ACC112 (cell line): ENCODE measurements around the gene PINK1.
A peak's percentile ranks its signal among the peaks of the same experiment; 100 is the strongest.

Experiments
- H2AFZ ChIP-seq: fragments of 200-600 bp; sonication (generic); one replicate; pipeline ENCODE4 v1.6.0; 2017; ENCODE audit warnings: antibody characterized with exemption, low read length; ENCODE audit not compliant: unreplicated experiment
- H3K27ac ChIP-seq: fragments of 200-600 bp; sonication (generic); 2 replicates; pipeline ENCODE4 v1.5.1; 2014; ENCODE audit warnings: low read depth, mild to moderate bottlenecking, antibody characterized with exemption, low read length, moderate library complexity
- H3K27me3 ChIP-seq: fragments of 200-600 bp; sonication (generic); 2 replicates; pipeline ENCODE4 v1.6.1; 2014; ENCODE audit warnings: mild to moderate bottlenecking, antibody characterized with exemption, low read length, moderate library complexity, mixed read lengths; ENCODE audit not compliant: insufficient read depth
- H3K36me3 ChIP-seq: fragments of 200-600 bp; sonication (generic); 2 replicates; pipeline ENCODE4 v1.6.1; 2016; ENCODE audit warnings: mild to moderate bottlenecking, antibody characterized with exemption, low read length, moderate library complexity, mixed read lengths; ENCODE audit not compliant: insufficient read depth
- H3K4me1 ChIP-seq: fragments of 200-600 bp; sonication (generic); one replicate; pipeline ENCODE4 v1.6.1; 2016; ENCODE audit warnings: low read length, mixed read lengths; ENCODE audit not compliant: insufficient read depth, unreplicated experiment, control insufficient read depth
- H3K4me3 ChIP-seq: fragments of 200-600 bp; sonication (generic); 2 replicates; pipeline ENCODE4 v1.5.1; 2014; ENCODE audit warnings: mild to moderate bottlenecking, low read depth, low read length
- H3K79me2 ChIP-seq: fragments of 200-600 bp; sonication (generic); one replicate; pipeline ENCODE4 v1.6.0; 2016; ENCODE audit warnings: low read length; ENCODE audit not compliant: control insufficient read depth, unreplicated experiment, insufficient read depth

PINK1 gene

GRCh38 chr1:20693623-20694022, 60.4 kb downstream of the PINK1 start:
- no peak overlapping the region for H3K4me3 ChIP-seq
- no peaks in the 10 kb centered on the region for H3K36me3 ChIP-seq
- H3K4me1 ChIP-seq = peaks cover 12% of the 10 kb centered on the region
- no peaks in the 10 kb centered on the region for H3K27me3 ChIP-seq
- H3K27ac ChIP-seq = no peak overlapping the region
- H3K79me2 ChIP-seq = no peaks in the 10 kb centered on the region
- H2AFZ ChIP-seq = no peak overlapping the region

- H3K27ac ChIP-seq = no peak overlapping the region
- peak overlapping the region; percentile 11 for H2AFZ ChIP-seq
- no peak overlapping the region for H3K4me3 ChIP-seq
- H3K27me3 ChIP-seq = no peaks in the 10 kb centered on the region
- H3K36me3 ChIP-seq = no peaks in the 10 kb centered on the region
- H3K4me1 ChIP-seq = peaks cover 14% of the 10 kb centered on the region
- no peaks in the 10 kb centered on the region for H3K79me2 ChIP-seq
Measured at GRCh38 chr1:20695515-20695914, 62.3 kb downstream of the PINK1 start.

- H2AFZ ChIP-seq = peak overlapping the region; percentile 56
- H3K27ac ChIP-seq = peak overlapping the region; percentile 69
Measured at GRCh38 chr1:20696397-20697333, 63.4 kb downstream of the PINK1 start.

GRCh38 chr1:20697563-20697962, 64.3 kb downstream of the PINK1 start:
- no peak overlapping the region for H2AFZ ChIP-seq

More at GRCh38 chr1:20696397-20697333, 63.4 kb downstream of the PINK1 start:
- Histone ChIP-seq H3K36me3 (no peaks in the 10 kb centered on the region), H3K27me3 (no peaks in the 10 kb centered on the region), H3K4me3 (peak overlapping the region; percentile 74), H3K4me1 (peaks cover 14% of the 10 kb centered on the region), H3K79me2 (no peaks in the 10 kb centered on the region)

GRCh38 chr1:20698195-20698910, 65.1 kb downstream of the PINK1 start:
- no peak overlapping the region; the same call in 1 of the 2 replicates for H3K27ac ChIP-seq
- H3K79me2 ChIP-seq = no peaks in the 10 kb centered on the region
- no peaks in the 10 kb centered on the region for H3K27me3 ChIP-seq
- peaks cover 14% of the 10 kb centered on the region for H3K4me1 ChIP-seq
- H3K36me3 ChIP-seq = no peaks in the 10 kb centered on the region
- H3K4me3 ChIP-seq = peak overlapping the region; percentile 19; the same call in 1 of the 2 replicates
- H2AFZ ChIP-seq = no peak overlapping the region

More at GRCh38 chr1:20697563-20697962, 64.3 kb downstream of the PINK1 start:
- Histone ChIP-seq H3K79me2 (no peaks in the 10 kb centered on the region), H3K27ac (no peak overlapping the region), H3K36me3 (no peaks in the 10 kb centered on the region), H3K4me3 (peak overlapping the region; percentile 74), H3K4me1 (peaks cover 14% of the 10 kb centered on the region), H3K27me3 (no peaks in the 10 kb centered on the region)

GRCh38 chr1:20699558-20699957, 66.3 kb downstream of the PINK1 start:
- Histone ChIP-seq H3K4me1 (peaks cover 14% of the 10 kb centered on the region), H3K36me3 (no peaks in the 10 kb centered on the region), H2AFZ (no peak overlapping the region), H3K27ac (no peak overlapping the region), H3K79me2 (no peaks in the 10 kb centered on the region), H3K27me3 (no peaks in the 10 kb centered on the region), H3K4me3 (no peak overlapping the region)

GRCh38 chr1:20700636-20701215, 67.5 kb downstream of the PINK1 start:
- H3K4me3 ChIP-seq = no peak overlapping the region
- H3K4me1 ChIP-seq = peaks cover 14% of the 10 kb centered on the region
- no peak overlapping the region for H2AFZ ChIP-seq
- no peak overlapping the region for H3K27ac ChIP-seq
- no peaks in the 10 kb centered on the region for H3K27me3 ChIP-seq
- H3K36me3 ChIP-seq = no peaks in the 10 kb centered on the region
- H3K79me2 ChIP-seq = no peaks in the 10 kb centered on the region
